ENCODE results near the gene MAPK4.

- TF ChIP-seq USF1 (CRISPR knock-in tag; IDR thresholded peaks at IDR 0.05) (no peak), NR2C2 (CRISPR knock-in tag; IDR thresholded peaks at IDR 0.05) (no peak), CTCF (IDR thresholded peaks at IDR 0.05) (no peak), E2F4 (CRISPR knock-in tag; IDR thresholded peaks at IDR 0.05; ENCODE audit: borderline replicate concordance, low read depth) (no peak), FOXP1 (CRISPR knock-in tag; IDR thresholded peaks at IDR 0.05; ENCODE audit: borderline replicate concordance) (no peak), ATF2 (CRISPR knock-in tag; IDR thresholded peaks at IDR 0.05; ENCODE audit: borderline replicate concordance, low read depth) (no peak)
Measured at GRCh38 chr18:50606609-50607008, 46.7 kb downstream of the MAPK4 start.
